GM23338 (cell line): ENCODE results near the gene AKAP8L.

Source experiments
- CTCF ChIP-seq, 2 experiments: fragments of 200-600 bp in 1 of 2; sonication (generic) in 1 of 2; conservative IDR thresholded peaks; 2 replicates each; pipeline versions ENCODE4 v1.5.1 to v1.6.1; 2016 to 2017; ENCODE audit warnings: antibody characterized with exemption in 2 of 2, low read depth in 2 of 2, mild to moderate bottlenecking in 2 of 2, moderate library complexity in 1 of 2
- EZH2 ChIP-seq: fragments of 200-600 bp; sonication (generic); IDR thresholded peaks from one replicate; pipeline ENCODE4 v1.8.0; 2017; ENCODE audit warnings: antibody characterized with exemption, mild to moderate bottlenecking, low read depth; ENCODE audit not compliant: unreplicated experiment
- EZH2phosphoT487 ChIP-seq: fragments of 200-600 bp; sonication (generic); IDR thresholded peaks from one replicate; pipeline ENCODE4 v1.8.1; 2018; ENCODE audit warnings: antibody characterized with exemption; ENCODE audit not compliant: unreplicated experiment
- POLR2AphosphoS5 ChIP-seq: IDR thresholded peaks from 2 replicates; pipeline ENCODE4 v1.6.1; 2016; ENCODE audit warnings: antibody characterized with exemption, low read depth
- REST ChIP-seq: IDR thresholded peaks from one replicate; pipeline ENCODE4 v1.6.1; 2018; ENCODE audit warnings: antibody characterized with exemption; ENCODE audit not compliant: unreplicated experiment

GRCh38 chr19:15430526-15431120, 11.8 kb upstream of the AKAP8L start:
- TF ChIP-seq CTCF (conservative IDR thresholded peaks at IDR 0.05; ENCODE audit: low read depth in 2 of 2) (no peak), REST (no peak), EZH2 (no peak), EZH2phosphoT487 (no peak), POLR2AphosphoS5 (no peak)
